ENCODE measurements around the gene PTPN4.
A peak's percentile ranks its signal among the peaks of the same experiment; 100 is the strongest.

PTPN4 gene

GRCh38 chr2:119809339-119810048 is 49.8 kb downstream of the PTPN4 start:
- DNase-seq (ENCODE audit: low spot score): no peak

GRCh38 chr2:119810049-119810630 is 50.4 kb downstream of the PTPN4 start:
- no peak for DNase-seq (ENCODE audit: low spot score)

GRCh38 chr2:119814216-119814615 is 54.5 kb downstream of the PTPN4 start:
- DNase-seq (ENCODE audit: low spot score): no peak

- no peak for DNase-seq (ENCODE audit: low spot score)
These were observed 59.1 kb downstream of the PTPN4 start for GRCh38 chr2:119818792-119819191.

- DNase-seq (ENCODE audit: low spot score): no peak
These were observed 60.1 kb downstream of the PTPN4 start for GRCh38 chr2:119819846-119820245.

- DNase-seq (ENCODE audit: low spot score): no peak
These were observed 60.6 kb downstream of the PTPN4 start for GRCh38 chr2:119820275-119820674.

GRCh38 chr2:119821266-119821665 is 61.5 kb downstream of the PTPN4 start:
- no peak for DNase-seq (ENCODE audit: low spot score)

- peak; percentile 62 for DNase-seq (ENCODE audit: low spot score)
These were observed 64.1 kb downstream of the PTPN4 start for GRCh38 chr2:119823734-119824334.

GRCh38 chr2:119826370-119826961 is 66.7 kb downstream of the PTPN4 start:
- peak; percentile 45 for DNase-seq (ENCODE audit: low spot score)

GRCh38 chr2:119827866-119828507 is 68.3 kb downstream of the PTPN4 start:
- no peak for DNase-seq (ENCODE audit: low spot score)

GRCh38 chr2:119836455-119837142 is 76.9 kb downstream of the PTPN4 start:
- DNase-seq (ENCODE audit: low spot score): no peak

- no peak for DNase-seq (ENCODE audit: low spot score)
These were observed 77.6 kb downstream of the PTPN4 start for GRCh38 chr2:119837350-119837749.

GRCh38 chr2:119837759-119838158 is 78.0 kb downstream of the PTPN4 start:
- DNase-seq (ENCODE audit: low spot score): no peak

- no peak for DNase-seq (ENCODE audit: low spot score)
These were observed 78.5 kb downstream of the PTPN4 start for GRCh38 chr2:119838179-119838578.

GRCh38 chr2:119841550-119841949 is 81.8 kb downstream of the PTPN4 start:
- DNase-seq (ENCODE audit: low spot score): no peak

GRCh38 chr2:119846021-119846420 is 86.3 kb downstream of the PTPN4 start:
- no peak for DNase-seq (ENCODE audit: low spot score)

- DNase-seq (ENCODE audit: low spot score): no peak
These were observed 90.3 kb downstream of the PTPN4 start for GRCh38 chr2:119849838-119850565.

GRCh38 chr2:119852214-119852613 is 92.5 kb downstream of the PTPN4 start:
- no peak for DNase-seq (ENCODE audit: low spot score)

- no peak for DNase-seq (ENCODE audit: low spot score)
These were observed 94.2 kb downstream of the PTPN4 start for GRCh38 chr2:119853777-119854399.

GRCh38 chr2:119856469-119856901 is 96.8 kb downstream of the PTPN4 start:
- no peak for DNase-seq (ENCODE audit: low spot score)

- no peak for DNase-seq (ENCODE audit: low spot score)
These were observed 98.0 kb downstream of the PTPN4 start for GRCh38 chr2:119857742-119858141.
